Measurements from ENCODE around the gene GAB4. TPM values are rescaled to one million over a fixed set of nuclear protein-coding genes. Genes with fewer than 3 reads are reported as not detected.

GAB4 gene
- total and polyA plus RNA-seq, 2 of the 8 experiments (the other 6 are each of a cell fraction or from before 2014, with no cell fraction given): 0.03 to 0.17 TPM

- no peaks in the 10 kb centered on the region for H3K79me1 ChIP-seq (ENCODE audit: low read depth, low read length)
- DNase-seq (ENCODE audit: low read depth in 1 of 2, low spot score in 2 of 2): peak in 1 of 2 experiments; percentile 20
- no peak overlapping the region for H3K23ac ChIP-seq (ENCODE audit: insufficient read length)
- H2AFZ ChIP-seq (ENCODE audit: low read length): no peak overlapping the region
- TF ChIP-seq ATF2 (IDR thresholded peaks at IDR 0.05; ENCODE audit: low read length) (no peak), CEBPB (IDR thresholded peaks at IDR 0.05; ENCODE audit: low read depth, low read length) (no peak), BCL11A (IDR thresholded peaks at IDR 0.05; ENCODE audit: low read depth in 2 of 2, low read length in 2 of 2) (no peak), ZNF274 (IDR thresholded peaks at IDR 0.05; ENCODE audit: borderline replicate concordance, extremely low read depth, low read length) (no peak), CTCF (IDR thresholded peaks at IDR 0.05; ENCODE audit: control extremely low read depth in 1 of 3, insufficient read depth in 1 of 3, low read depth in 1 of 3, low read length in 3 of 3) (no peak)
- H3K4ac ChIP-seq (replicated peaks; ENCODE audit: insufficient read length, low read depth, low read length): no peak overlapping the region
- no peak overlapping the region for H4K8ac ChIP-seq (ENCODE audit: extremely low read depth, insufficient read depth, low read length)
- H2BK15ac ChIP-seq (ENCODE audit: low read length): no peak overlapping the region
- no peak overlapping the region for H3K27ac ChIP-seq (ENCODE audit: low read depth, low read length)
- no peak overlapping the region for H2BK5ac ChIP-seq (ENCODE audit: low read depth, low read length)
- no peaks in the 10 kb centered on the region for H3K79me2 ChIP-seq (ENCODE audit: control insufficient read depth in 1 of 2, insufficient read depth in 2 of 2, low read length in 2 of 2)
- no peak overlapping the region for H3K14ac ChIP-seq (ENCODE audit: insufficient read length)
- CTCF ChIA-PET (ENCODE audit: partially characterized antibody): no interaction called here
- H4K5ac ChIP-seq (ENCODE audit: insufficient read length, low read depth, low read length): no peak overlapping the region
- 65% methylated on average over 2 of the region's 2 CpGs; no CpG with 5 or more reads in 1 of the 2 experiments for WGBS, 2 experiments (ENCODE audit: extremely low coverage in 1 of 2, insufficient coverage in 1 of 2, insufficient read length in 1 of 2, insufficient replicate concordance in 2 of 2, low coverage in 1 of 2, low lambda C conversion rate in 2 of 2, missing lambda C conversion rate in 1 of 2)
- 0 out of 7 replicates have a peak, but pooled peaks cover 0 to 3% (median 0%) of the 10 kb centered on the region in 4 experiments for H3K27me3 ChIP-seq (replicated peaks in 1 of 4; ENCODE audit: control insufficient read depth in 3 of 4, extremely low read depth in 1 of 4, insufficient read depth in 3 of 4, low read length in 3 of 4)
- no peak overlapping the region for H3K18ac ChIP-seq (ENCODE audit: extremely low read depth, low read length)
- no peak overlapping the region for H2BK120ac ChIP-seq (replicated peaks; ENCODE audit: low read depth, low read length)
- no peaks in the 10 kb centered on the region for H3K36me3 ChIP-seq (ENCODE audit: control insufficient read depth in 2 of 4, insufficient read depth in 4 of 4, low read length in 3 of 4)
- no peaks in the 10 kb centered on the region for H3K4me1 ChIP-seq (replicated peaks in 1 of 4; ENCODE audit: control insufficient read depth in 3 of 4, insufficient read depth in 4 of 4, low read length in 3 of 4)
- H3K4me3 ChIP-seq (ENCODE audit: extremely low read depth in 1 of 4, insufficient read depth in 2 of 4, low read depth in 3 of 4, low read length in 4 of 4): no peak overlapping the region
- no peak overlapping the region for H3K56ac ChIP-seq (replicated peaks; ENCODE audit: insufficient read length, low read depth, low read length)
- no peak overlapping the region for H2AK5ac ChIP-seq (ENCODE audit: low read depth, low read length)
- H3K9me3 ChIP-seq (ENCODE audit: insufficient read depth in 2 of 2, low read depth in 1 of 2, low read length in 1 of 2): peaks cover 46 to 73% of the 10 kb centered on the region in 2 experiments
- POLR2A ChIA-PET (ENCODE audit: partially characterized antibody): no interaction called here
- FAIRE-seq: no peak
- H4K20me1 ChIP-seq (replicated peaks in 1 of 2; ENCODE audit: control insufficient read depth in 1 of 2, insufficient read depth in 2 of 2, low read length in 2 of 2): no peaks in the 10 kb centered on the region
- no peak overlapping the region for H3K9ac ChIP-seq (replicated peaks in 1 of 4; ENCODE audit: extremely low read depth in 1 of 4, low read depth in 3 of 4, low read length in 3 of 4)
- H2BK20ac ChIP-seq (ENCODE audit: low read length): no peak overlapping the region
- no peak overlapping the region for H4K91ac ChIP-seq (replicated peaks; ENCODE audit: insufficient read length, low read length)
- H3K23me2 ChIP-seq (ENCODE audit: low read depth, low read length): no peaks in the 10 kb centered on the region
- no peak overlapping the region for H3K4me2 ChIP-seq (ENCODE audit: insufficient read depth in 1 of 2, low read depth in 2 of 2, low read length in 2 of 2)
- H2BK12ac ChIP-seq (ENCODE audit: low read depth, low read length): no peak overlapping the region
Observed at GRCh38 chr22:16955678-16956210, 52.3 kb downstream of the GAB4 start.

Data from H1 (cell line).